Endothelial cell of umbilical vein (primary cell): Measurements from ENCODE around the gene RRP8.

Source experiments
- JUN ChIP-seq: IDR thresholded peaks from 2 replicates; pipeline ENCODE4 v1.6.1; 2011; ENCODE audit warnings: borderline replicate concordance, low read depth; ENCODE audit not compliant: insufficient read length, insufficient read depth
- POLR2A ChIP-seq: IDR thresholded peaks from 2 replicates; pipeline ENCODE4 v1.6.1; 2012; ENCODE audit warnings: low read depth, mild to moderate bottlenecking, control low read depth, low read length
- TF ChIP-seq, protein P1 (sequence below), 2 donors: IDR thresholded peaks; 1 replicate in 1 of 2; 2 replicates in 1 of 2; pipeline ENCODE4 v1.5.1; 2011; ENCODE audit warnings: low read length in 2 of 2, mild to moderate bottlenecking in 2 of 2, moderate library complexity in 2 of 2, control low read depth in 1 of 2, inconsistent platforms in 1 of 2, low read depth in 1 of 2; ENCODE audit not compliant: insufficient read depth in 1 of 2; ENCODE audit errors: extremely low read depth in 1 of 2

DNA sequence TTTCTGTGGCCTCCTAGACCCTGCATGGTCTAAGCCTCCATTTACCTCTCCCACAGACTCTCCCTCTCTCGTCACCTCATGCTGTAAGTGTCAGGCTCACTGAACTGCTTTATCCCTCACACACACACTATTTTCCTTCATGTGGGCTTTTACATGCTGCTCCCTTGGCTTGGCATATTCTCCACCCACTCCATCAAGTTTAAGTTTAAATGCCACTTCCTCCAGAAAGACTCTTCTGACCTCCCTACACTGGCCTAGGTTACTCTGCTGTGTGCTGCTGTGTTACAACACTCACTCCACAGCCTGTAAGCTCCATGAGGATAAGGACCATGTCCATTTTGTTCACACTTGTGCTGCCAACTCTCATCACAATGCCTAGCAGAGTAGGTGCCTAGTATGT lies 49.7 kb upstream of the RRP8 start:
- TF ChIP-seq, protein P1, sequence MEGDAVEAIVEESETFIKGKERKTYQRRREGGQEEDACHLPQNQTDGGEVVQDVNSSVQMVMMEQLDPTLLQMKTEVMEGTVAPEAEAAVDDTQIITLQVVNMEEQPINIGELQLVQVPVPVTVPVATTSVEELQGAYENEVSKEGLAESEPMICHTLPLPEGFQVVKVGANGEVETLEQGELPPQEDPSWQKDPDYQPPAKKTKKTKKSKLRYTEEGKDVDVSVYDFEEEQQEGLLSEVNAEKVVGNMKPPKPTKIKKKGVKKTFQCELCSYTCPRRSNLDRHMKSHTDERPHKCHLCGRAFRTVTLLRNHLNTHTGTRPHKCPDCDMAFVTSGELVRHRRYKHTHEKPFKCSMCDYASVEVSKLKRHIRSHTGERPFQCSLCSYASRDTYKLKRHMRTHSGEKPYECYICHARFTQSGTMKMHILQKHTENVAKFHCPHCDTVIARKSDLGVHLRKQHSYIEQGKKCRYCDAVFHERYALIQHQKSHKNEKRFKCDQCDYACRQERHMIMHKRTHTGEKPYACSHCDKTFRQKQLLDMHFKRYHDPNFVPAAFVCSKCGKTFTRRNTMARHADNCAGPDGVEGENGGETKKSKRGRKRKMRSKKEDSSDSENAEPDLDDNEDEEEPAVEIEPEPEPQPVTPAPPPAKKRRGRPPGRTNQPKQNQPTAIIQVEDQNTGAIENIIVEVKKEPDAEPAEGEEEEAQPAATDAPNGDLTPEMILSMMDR (IDR thresholded peaks at IDR 0.05; ENCODE audit: extremely low read depth in 1 of 2, insufficient read depth in 1 of 2, low read depth in 1 of 2, low read length in 2 of 2), result no peak
- TF ChIP-seq JUN (no peak), POLR2A (no peak)
